HG03196 (cell line): Measurements from ENCODE around the gene WLS.
A peak's percentile ranks its signal among the peaks of the same experiment; 100 is the strongest.
"Not testable (repeated sequence)": the region's sequence is repeated elsewhere in the genome, so short reads cannot be mapped to it uniquely, and the experiment has no call there.

Source experiments
- ATAC-seq: cut with Tn5 transposase; IDR thresholded peaks from one replicate; pipeline ENCODE4 v1.9.1; 2021; ENCODE audit not compliant: unreplicated experiment

The WLS gene

DNA sequence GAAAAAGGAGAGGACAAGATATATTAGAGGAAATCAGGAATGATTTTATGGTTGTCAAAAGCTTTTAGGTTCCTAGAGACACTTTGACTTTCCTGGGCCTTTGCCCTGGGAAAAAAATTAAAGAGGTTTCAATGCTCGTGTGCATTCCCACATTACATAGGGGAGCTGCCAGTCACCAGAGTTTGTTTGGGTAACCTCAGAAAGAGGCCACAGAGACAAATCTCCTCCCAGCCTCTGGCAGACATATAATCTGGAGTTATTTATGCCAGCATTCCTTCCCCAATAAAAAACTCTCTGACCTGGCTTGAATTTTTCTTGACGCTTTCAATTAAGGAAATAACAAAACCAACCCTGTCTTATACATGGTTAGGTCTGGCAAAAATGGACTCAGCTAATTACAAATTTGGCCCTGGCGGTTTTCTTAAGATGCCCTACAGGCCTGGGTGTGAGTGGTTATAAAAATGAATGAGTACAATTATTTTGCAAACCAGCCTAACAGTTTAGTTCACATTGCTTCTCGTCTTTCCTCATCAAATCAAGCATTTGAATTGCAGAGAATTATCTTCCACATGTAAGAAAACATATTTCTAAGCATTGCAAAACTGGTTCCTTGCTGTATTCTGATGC lies 63.7 kb downstream of the WLS start:
- ATAC-seq = no peak

DNA sequence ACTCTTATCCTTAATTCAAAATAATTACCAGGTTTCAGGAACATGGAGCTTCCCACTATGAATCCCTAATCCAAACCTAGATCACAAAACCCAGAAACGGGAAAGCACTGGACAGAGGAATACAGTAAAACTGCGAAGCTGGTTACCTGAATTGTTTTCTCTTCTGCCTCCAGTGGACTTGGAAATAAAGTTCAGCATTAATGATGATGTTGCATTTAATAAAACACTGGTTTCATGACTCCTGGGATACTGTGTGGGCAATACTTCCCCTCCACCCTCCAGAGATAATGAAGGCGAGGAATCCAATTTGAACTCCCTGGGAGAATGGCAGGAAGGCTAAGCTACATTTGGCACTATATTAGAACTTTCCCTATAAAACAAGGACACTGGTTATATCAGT lies 65.1 kb downstream of the WLS start:
- ATAC-seq = no peak

- no peak for ATAC-seq
Observed at GRCh38 chr1:68166348-68166747, 66.0 kb downstream of the WLS start.

DNA sequence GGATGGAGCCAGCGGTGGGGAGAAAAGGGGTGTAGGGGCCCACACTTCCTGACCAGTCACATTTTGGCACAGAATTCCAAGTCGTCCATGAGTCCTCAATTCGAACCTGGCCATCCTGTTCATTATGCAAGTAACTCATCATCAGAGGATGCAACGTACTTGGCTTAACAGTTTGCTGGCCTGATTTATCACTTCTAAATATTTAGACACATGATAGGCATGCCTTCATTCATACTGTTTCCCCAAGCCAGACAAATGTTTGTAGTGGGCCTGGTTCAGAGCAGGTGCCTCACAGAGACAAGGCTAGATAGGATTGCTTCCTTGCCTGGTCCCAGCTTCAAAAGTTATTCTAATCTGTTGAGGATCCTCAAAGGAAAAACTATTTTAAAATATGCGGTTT lies 66.7 kb downstream of the WLS start:
- no peak for ATAC-seq

GRCh38 chr1:68164918-68165317 lies 67.4 kb downstream of the WLS start:
- ATAC-seq = no peak

DNA sequence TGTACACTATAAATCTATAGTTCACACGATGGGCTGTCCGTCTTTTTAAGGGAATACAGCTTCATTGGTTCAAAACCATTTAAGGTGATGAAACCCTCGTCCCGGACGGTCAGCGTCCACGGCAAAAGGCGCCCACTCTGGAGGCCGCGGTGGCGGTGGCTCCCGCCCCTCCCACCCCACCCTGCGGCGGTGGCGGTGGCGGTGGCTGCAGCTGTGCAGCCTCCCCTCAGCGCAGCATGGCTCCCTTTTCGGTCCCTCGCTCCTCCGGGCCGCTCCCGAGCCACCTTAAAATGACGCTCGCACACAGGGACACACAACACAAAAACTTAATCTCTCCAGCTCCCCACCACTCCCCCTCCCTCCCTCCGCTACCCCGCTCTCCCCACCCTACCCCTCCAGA lies 69.1 kb downstream of the WLS start:
- ATAC-seq = no peak

GRCh38 chr1:68162761-68163160 lies 69.6 kb downstream of the WLS start:
- ATAC-seq = no peak

GRCh38 chr1:68161672-68162071 lies 70.7 kb downstream of the WLS start:
- ATAC-seq = not testable (repeated sequence)

GRCh38 chr1:68160935-68161334 lies 71.4 kb downstream of the WLS start:
- ATAC-seq = peak; percentile 58

DNA sequence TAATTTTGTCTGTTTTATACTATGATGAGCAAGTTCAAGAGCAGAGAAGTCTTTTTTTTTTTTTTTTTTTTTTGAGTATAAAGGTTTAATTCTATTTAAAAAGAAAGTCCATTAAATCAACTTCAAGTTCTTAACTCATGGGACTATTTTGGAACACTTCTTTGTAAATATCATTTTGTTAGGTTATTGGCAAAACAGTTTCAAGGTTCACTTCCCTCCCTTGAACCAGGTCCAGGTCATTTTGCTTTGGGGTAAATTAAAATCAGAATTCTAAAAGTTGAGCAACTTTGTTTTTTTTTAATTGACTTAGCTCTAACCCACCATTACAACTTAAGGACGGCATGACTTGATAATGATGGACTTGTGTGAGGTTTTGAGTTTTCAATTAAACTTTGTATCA lies 72.3 kb downstream of the WLS start:
- ATAC-seq = no peak

DNA sequence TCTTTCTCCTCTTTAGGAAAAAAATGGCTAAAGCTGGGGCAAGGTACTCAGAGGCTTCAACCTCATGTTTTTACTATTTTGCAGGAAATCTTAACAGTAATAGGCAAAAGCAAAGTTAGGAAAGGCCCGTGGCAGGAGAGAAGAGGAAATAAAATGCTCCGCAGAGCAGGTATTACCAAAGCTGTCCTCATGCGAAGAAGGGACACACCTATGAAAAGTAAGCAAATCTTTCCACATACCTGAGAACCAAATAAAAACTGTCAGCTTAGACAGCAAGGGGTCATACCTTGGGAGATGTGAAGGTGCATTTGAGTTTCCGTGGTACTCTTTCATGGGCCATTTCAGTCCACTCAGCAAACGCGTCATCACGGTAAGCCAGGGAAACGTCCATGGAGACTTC lies 73.5 kb downstream of the WLS start:
- no peak for ATAC-seq

GRCh38 chr1:68157416-68157815 lies 74.9 kb downstream of the WLS start:
- ATAC-seq = no peak

- no peak for ATAC-seq
Observed at GRCh38 chr1:68151690-68152089, 80.6 kb downstream of the WLS start.

DNA sequence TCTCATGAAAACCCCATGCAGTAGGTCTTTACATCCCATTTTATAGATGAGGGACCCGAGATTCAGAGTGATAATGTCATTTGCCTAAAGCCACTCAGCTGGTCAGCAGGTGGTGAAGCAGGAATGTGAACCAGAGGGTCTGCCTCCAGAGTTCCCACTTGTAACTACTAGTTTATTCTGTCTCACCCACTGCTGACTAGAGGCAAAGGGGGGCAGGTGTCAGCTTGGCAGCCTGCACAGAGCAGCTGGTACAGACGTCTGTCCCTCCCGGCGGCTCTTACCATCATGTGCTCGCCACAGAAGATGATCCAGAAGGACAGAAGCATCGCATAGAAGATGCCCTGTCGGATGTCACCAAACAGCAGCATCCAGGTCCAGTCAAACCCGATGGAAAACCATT lies 82.4 kb downstream of the WLS start:
- no peak for ATAC-seq

DNA sequence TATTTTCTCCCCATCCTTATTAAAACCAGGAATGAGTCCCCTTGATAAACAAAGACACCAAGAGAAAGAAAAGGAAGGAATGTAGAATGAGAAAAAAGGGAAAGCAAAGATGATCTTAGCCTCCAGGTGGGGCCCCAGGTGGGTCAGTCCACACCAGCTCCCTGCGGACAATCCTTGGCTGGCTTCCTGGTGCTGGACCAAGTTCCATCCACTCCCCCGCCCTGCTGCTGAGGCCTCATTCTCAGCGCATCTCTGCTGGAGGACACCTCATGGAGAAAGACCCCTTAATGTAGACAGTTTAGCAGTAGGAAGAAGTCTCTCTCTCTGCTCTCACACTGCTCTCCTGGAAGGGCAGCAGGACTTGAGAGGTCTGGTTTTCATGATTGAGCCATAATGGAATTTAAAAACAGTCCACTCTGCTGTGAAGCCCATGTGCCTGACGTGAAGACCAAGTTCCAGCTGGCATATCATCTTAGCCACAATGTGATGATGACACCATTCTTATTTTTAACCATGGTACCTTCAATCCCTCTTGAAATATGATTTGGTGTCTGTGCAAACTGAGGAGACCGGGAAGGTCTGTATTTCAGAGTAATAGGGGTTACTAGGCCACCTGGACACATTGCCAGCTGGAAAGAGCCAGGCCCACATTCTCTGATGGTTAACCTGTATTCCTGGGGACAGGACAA lies 83.1 kb downstream of the WLS start:
- no peak for ATAC-seq

DNA sequence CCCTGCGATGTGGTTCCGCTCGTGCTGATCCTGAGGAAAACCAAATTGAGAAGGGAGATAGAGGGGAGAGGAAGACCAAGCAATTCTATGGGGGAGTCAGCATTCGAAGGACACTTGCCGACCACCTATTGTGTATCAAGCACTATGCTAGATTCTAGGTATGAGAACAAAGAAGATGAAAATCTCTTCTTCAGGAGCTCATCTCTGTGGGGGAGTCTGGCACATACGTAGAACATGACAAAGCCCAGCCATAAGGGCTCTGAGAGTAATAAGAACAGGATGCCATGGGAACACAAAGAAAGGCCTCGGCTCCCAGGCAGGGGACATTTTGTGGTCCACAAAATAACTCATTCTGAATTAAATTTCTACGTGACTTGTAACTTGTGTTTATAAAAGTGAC lies 83.7 kb downstream of the WLS start:
- no peak for ATAC-seq

- no peak for ATAC-seq
Observed at GRCh38 chr1:68147534-68148171, 84.7 kb downstream of the WLS start.

DNA sequence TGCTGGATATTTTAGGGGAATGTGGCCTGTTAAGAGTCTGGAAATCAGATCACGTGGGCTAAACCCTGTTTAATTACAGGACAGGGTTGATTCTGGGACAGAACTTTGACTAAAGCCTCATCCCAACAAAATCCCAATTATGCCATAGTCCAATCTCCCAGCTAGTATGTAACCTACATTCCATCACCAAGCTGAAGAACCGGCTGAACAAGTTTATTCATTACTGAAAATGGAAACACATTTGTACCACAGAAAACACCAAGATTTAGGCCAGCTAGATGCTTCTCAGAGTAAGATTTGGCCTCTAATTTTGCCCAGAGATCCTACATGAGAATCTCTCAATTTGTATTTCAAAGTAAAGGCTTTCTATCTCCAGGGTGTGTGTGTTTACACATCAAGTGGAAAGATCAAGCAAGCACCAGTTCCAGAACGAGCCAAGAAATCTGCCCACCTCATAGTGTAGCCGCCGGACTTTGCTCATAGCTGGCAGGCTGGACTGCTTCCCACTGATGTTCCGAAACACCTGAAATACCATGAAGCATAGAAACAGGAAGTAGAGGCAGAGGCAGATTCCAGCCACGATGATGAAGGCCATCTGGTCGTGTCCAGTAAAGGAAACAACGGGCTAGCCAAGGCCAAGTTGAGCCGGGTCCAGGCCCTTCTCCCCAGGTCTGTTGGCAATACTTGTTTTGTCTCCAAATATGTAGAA lies 86.8 kb downstream of the WLS start:
- no peak for ATAC-seq

DNA sequence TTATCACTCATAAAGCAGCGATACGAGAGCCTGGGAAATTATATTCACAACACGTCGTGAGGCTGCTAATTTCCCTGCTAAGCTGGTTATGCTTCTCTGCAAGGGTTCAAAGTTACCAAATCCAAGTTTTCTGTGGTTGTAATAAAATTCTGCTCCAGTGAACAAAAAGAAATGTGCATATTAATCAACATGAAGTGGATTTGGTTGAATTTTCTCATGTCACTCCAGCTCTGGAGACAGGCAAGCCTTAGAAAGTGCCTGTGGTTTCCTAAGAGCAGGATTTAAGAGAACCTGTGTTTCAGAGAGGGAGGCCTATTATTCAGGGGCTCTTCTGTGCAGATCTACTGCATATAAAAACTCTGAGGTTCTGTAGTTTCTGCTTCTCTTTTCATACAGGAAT lies 87.5 kb downstream of the WLS start:
- ATAC-seq = no peak

- no peak for ATAC-seq
Observed at GRCh38 chr1:68143633-68144032, 88.7 kb downstream of the WLS start.

- no peak for ATAC-seq
Observed at GRCh38 chr1:68142461-68142860, 89.9 kb downstream of the WLS start.

DNA sequence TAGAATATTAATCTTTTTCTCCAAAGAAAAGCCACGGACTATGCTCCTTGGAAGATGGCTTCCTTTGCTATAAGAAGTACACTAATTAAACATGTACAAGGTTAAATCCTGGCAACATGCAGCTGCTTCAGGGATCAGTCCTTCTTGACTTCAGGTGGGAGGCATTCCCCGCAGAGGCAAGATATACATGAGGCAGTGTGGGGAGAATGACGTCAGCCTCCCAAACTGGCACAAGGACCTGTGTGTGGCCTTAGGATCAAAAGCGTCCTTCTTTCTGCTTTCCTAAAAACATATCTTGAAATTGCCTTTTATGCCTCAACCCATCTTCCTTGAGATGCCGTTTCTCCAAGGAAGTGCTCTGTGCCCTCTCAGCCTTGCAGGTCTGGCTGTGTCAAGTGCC lies 90.3 kb downstream of the WLS start:
- no peak for ATAC-seq
